AG04449 (cell line): Measurements from ENCODE around the gene NUDT2.
A peak's percentile ranks its signal among the peaks of the same experiment; 100 is the strongest.

Source experiments
- CTCF ChIA-PET: fragments of 350-600 bp; formaldehyde crosslinking; extraction: SDS; loops from one replicate; lab custom pipeline; 2021; ENCODE audit warnings: antibody characterized with exemption; lab: Yijun Ruan, JAX
- POLR2A ChIA-PET: fragments of 400-600, 350-600 bp; formaldehyde crosslinking; extraction: SDS; loops from one replicate; lab custom pipeline; 2020; ENCODE audit warnings: antibody characterized with exemption, inconsistent platforms; lab: Yijun Ruan, JAX
- DNase-seq: peaks from one replicate; pipeline ENCODE4 v3.0.0-alpha.2; 2010; ENCODE audit warnings: low read depth, low spot score
- H3K4me3 ChIP-seq: 2 replicates; pipeline ENCODE4 v1.5.1; 2011; ENCODE audit warnings: low read depth, mild to moderate bottlenecking, control low read depth, low read length
- CTCF ChIP-seq: IDR thresholded peaks from one replicate; pipeline ENCODE4 v1.5.1; 2011; ENCODE audit warnings: mild to moderate bottlenecking, moderate library complexity, low read length, control low read depth, inconsistent platforms; ENCODE audit not compliant: insufficient read depth; ENCODE audit errors: missing control alignments

The NUDT2 gene

DNA sequence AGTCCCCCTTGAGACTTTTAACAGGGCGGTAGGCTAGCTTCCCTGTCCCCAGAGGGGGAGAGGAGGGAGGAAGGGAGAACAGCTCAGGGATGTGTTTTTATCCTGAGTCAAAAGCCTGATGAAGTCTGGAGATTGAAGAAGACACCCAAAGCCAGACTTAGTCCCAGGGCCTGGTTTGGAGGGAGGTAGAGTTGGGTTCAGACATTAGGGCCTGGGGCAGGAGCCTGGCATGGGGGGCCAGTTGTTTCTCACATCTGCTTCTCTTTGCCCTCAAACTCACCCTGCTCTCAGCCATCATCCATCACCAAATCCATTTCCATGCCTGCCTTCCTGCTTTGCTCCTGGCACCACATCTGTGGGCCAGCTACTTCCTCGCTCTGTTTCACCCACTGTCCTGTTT is 44.4 kb downstream of the NUDT2 start:
- CTCF ChIA-PET = interaction anchor here (1.1 to 3.8 kb wide), 5 partner anchors 30 to 229 kb away, joined by 3 to 11 read pairs (median 3); no protein-coding TSS in a partner anchor
- no peak overlapping the region for H3K4me3 ChIP-seq
- no peak for TF ChIP-seq CTCF
- POLR2A ChIA-PET = no interaction called here
- no peak for DNase-seq

GRCh38 chr9:34374339-34374738 is 45.0 kb downstream of the NUDT2 start:
- H3K4me3 ChIP-seq = no peak overlapping the region
- POLR2A ChIA-PET = no interaction called here
- CTCF ChIA-PET = interaction anchor here (0.7 to 3.8 kb wide), 5 partner anchors 29 to 217 kb away, joined by 3 to 11 read pairs (median 3); no protein-coding TSS in a partner anchor
- no peak for DNase-seq
- no peak for TF ChIP-seq CTCF

- TF ChIP-seq CTCF = no peak
- no peak for DNase-seq
- no peak overlapping the region for H3K4me3 ChIP-seq
- CTCF ChIA-PET = interaction anchor here (0.7 to 8.7 kb wide), 4 partner anchors 29 to 217 kb away, joined by 3 to 154 read pairs (median 7); no protein-coding TSS in a partner anchor
- POLR2A ChIA-PET = no interaction called here
Measured at GRCh38 chr9:34374905-34375552, 45.7 kb downstream of the NUDT2 start.

- no peak for DNase-seq
- no peak for TF ChIP-seq CTCF
- H3K4me3 ChIP-seq = peak overlapping the region; percentile 74
- ChIA-PET CTCF (interaction anchor here (1.2 to 8.7 kb wide), 4 partner anchors 9 to 43 kb away, joined by 3 to 154 read pairs (median 8); no protein-coding TSS in a partner anchor), POLR2A (no interaction called here)
Measured at GRCh38 chr9:34375901-34376595, 46.7 kb downstream of the NUDT2 start.

DNA sequence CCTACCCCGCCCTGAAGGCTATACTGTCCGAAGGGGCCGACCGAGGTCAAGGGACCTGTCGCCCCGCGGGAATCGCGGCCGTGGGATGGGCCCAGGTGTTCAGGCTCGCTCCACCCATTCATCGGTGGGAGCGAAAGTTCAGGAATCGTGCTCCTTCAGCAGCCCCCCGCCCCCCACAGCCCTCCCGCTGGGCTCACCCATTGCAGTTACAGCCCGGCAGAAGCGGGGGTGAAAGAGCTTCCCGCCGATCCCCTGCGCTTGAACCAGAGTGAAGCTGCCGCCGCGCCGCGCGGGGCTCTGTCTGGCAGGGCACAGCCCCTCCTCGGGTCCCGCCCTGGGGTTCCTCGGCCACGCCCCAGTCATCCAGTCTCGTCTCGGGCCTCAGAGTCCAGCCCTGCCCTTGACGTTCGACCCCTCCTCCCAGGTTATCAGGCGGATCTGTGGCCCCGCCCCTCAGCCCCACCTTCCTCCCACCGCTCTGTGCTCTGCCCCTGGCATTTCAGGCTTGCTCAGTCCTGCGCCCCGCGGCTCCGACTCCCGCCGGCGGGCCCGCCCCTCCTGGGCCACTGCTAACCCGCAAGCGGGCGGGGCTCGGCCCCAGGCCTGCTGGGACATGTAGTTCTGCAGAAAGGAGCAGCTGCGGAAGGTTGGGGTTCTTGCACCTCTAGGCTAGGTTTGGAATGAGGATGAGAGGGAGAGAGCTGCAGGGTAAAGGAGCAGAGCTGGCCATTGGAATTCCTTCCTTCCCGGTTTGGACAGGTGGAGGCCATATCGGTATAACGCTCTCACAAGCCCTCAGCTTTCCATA is 47.4 kb downstream of the NUDT2 start, which contains the start of gene MYORG:
Gene MYORG (minus strand): TSS at position 303 of the 808 bp plus-strand sequence. CDS start 3,955 bp downstream, outside the sequence.
- CTCF ChIA-PET = interaction anchor here (0.8 to 8.7 kb wide), 11 partner anchors 7 to 338 kb away, joined by 3 to 154 read pairs (median 5); no protein-coding TSS in a partner anchor
- POLR2A ChIA-PET = no interaction called here
- H3K4me3 ChIP-seq = peak within 1 kb of the TSS; percentile 74
- no peak for DNase-seq
- TF ChIP-seq CTCF = no peak
